ENCODE data around the gene FASLG. TPM values are rescaled to one million over a fixed set of nuclear protein-coding genes. Genes with fewer than 3 reads are reported as not detected.
"Not testable (repeated sequence)": the region's sequence is repeated elsewhere in the genome, so short reads cannot be mapped to it uniquely, and the experiment has no call there.

The FASLG gene
- total RNA-seq, 2 experiments from 2014 or later: 6.2 to 6.5 TPM

DNA sequence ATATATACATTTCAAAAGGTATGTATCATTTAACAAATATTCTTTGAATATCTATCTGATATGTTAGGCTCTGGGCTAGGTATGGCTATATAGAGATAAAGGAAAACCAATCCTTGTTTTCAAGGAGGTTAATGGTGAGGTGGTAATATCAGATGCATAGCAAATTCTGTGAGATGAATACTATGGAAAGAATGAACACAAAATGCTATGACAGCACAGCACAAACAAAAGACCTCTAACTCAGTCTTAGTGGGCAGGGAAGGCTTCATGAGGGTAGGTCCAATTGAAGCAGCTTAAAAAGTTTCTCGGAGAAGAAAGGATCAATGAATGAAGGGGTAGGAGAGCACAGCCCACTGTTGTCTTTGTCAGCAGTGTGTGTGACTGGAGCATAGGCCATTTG, 27.2 kb downstream of the FASLG start:
- H3K9me3 Mint-ChIP-seq (ENCODE audit: insufficient read depth): peaks cover 13% of the 10 kb centered on the region
- CTCF ChIA-PET: interaction anchor here (1.3 kb wide), 1 partner anchor 11 kb away, joined by 6 read pairs; no protein-coding TSS in a partner anchor
- no peak overlapping the region for H3K4me3 Mint-ChIP-seq

DNA sequence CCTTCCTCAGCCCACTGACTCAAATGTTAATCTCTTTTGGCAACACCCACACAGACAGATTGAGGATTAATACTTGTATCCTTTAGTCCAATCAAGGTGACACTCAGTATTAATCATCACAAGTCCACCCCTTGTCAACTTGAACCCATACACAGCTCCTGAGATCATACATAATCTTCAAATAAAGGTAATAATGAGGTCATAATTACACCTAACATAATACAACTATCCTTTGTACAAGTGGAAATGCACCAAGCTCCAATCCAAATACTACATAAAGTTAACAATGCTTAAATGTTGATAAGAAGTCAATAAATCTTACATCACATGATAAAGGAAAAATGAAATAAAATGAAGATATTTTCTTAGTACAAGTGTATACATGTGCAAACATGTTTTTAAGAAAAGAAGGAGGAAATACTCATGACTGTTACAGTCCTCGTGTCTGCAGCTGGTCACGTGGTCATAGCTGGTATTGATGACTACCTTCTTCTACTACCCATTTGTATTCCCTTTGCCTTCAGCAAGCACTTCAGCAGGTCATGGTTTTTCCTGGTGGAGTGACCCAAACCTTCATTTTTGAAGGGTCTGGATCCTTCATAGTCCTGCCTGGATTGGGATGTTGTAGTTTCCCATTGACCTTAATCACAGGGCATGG, 29.7 kb downstream of the FASLG start:
- peaks cover 29% of the 10 kb centered on the region for H3K36me3 Mint-ChIP-seq (ENCODE audit: low read depth)
- ATAC-seq, POLR2A ChIA-PET: not testable (repeated sequence)

More for the DNA sequence above, 27.2 kb downstream of the FASLG start:
- Mint-ChIP-seq H3K36me3 (ENCODE audit: low read depth) (peaks cover 21% of the 10 kb centered on the region), H3K27me3 (ENCODE audit: low read depth) (no peaks in the 10 kb centered on the region), H3K4me1 (ENCODE audit: low read depth) (peaks cover 8% of the 10 kb centered on the region), H3K27ac (no peak overlapping the region)
- DNase-seq (no peak), ATAC-seq (no peak)
- POLR2A ChIA-PET: no interaction called here

DNA sequence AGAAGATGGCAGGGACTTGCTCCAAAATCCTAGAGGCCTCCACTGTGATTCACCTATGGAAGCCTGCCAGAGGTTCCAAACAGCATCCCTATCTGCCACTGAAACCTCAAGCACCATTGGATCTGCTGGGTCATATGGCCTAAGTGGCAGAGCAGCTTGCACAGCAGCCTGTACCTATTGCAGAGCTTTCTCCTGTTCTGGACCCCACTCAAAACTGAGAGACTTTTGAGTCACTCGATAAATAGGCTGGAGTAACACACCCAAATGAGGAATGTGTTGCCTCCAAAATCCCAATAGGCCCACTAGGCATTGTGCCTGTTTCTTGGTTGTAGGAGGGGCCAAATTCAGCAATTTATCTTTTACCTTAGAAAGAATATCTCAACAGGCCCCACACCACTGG, 32.0 kb downstream of the FASLG start:
- ATAC-seq; H3K4me1 Mint-ChIP-seq (ENCODE audit: low read depth); POLR2A ChIA-PET; DNase-seq; H3K27me3 Mint-ChIP-seq (ENCODE audit: low read depth); H3K27ac Mint-ChIP-seq; H3K4me3 Mint-ChIP-seq: not testable (repeated sequence)
- CTCF ChIA-PET: interaction anchor here (1.0 kb wide), 1 partner anchor 11 kb away, joined by 3 read pairs; no protein-coding TSS in a partner anchor
- Mint-ChIP-seq H3K36me3 (ENCODE audit: low read depth) (peaks cover 30% of the 10 kb centered on the region), H3K9me3 (ENCODE audit: insufficient read depth) (peaks cover 17% of the 10 kb centered on the region)

More for the DNA sequence above, 29.7 kb downstream of the FASLG start:
- not testable (repeated sequence) for H3K27me3 Mint-ChIP-seq (ENCODE audit: low read depth); DNase-seq; H3K27ac Mint-ChIP-seq; H3K4me1 Mint-ChIP-seq (ENCODE audit: low read depth); H3K4me3 Mint-ChIP-seq
- H3K9me3 Mint-ChIP-seq (ENCODE audit: insufficient read depth): peaks cover 17% of the 10 kb centered on the region
- CTCF ChIA-PET: interaction anchor here (1.2 kb wide), 1 partner anchor 13 kb away, joined by 3 read pairs; no protein-coding TSS in a partner anchor

DNA sequence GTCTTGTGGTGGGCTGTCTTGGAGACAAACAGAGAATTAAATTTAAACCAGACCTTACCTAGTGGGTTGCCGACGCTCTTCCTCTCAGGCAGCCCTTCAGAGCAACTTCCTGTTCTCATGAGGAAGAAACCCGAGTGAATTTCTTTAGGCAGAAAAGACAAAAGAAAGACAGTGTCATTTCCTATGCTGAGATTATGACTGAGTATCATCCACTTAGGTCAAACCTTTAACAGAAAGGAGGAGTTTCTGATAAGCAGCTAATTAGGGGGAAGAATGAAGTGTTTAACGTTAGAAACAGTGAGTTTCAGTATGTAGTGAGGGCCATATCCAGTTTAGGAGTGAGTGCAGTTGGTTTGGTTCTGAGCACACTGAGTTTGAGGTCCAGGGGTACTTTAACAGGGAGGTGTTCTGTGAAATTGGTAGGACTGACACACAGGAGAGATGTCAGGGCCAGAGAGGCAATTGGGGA, 38.7 kb downstream of the FASLG start:
- peak; percentile 28 for ATAC-seq
- H3K9me3 Mint-ChIP-seq (ENCODE audit: insufficient read depth): peaks cover 10% of the 10 kb centered on the region
- no peaks in the 10 kb centered on the region for H3K27me3 Mint-ChIP-seq (ENCODE audit: low read depth)

DNA sequence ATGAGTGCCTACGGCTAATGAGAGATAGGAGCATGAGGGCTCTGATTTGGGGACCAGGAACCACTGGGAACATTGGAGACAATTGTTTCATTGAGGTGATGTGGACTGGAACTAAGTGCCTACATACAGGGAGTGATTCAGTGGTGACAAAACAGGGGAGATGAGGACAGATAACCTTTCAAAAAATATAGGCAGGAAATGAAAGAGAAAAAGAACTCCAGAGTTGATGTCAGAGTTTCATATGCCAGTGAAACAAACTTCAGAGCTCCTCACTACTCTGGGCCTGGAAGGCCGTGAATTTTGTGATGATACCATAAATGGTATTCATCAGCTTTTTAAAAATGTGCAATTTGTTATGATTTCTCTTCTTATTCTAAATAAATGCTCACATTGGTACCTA, 39.3 kb downstream of the FASLG start:
- CTCF ChIA-PET: interaction anchor here (0.7 kb wide), 1 partner anchor 22 kb away, joined by 3 read pairs; no protein-coding TSS in a partner anchor
- Mint-ChIP-seq H3K27me3 (ENCODE audit: low read depth) (no peaks in the 10 kb centered on the region), H3K4me3 (peak overlapping the region; percentile 55), H3K27ac (peak overlapping the region; percentile 96), H3K9me3 (ENCODE audit: insufficient read depth) (peaks cover 4% of the 10 kb centered on the region), H3K4me1 (ENCODE audit: low read depth) (no peaks in the 10 kb centered on the region), H3K36me3 (ENCODE audit: low read depth) (peaks cover 14% of the 10 kb centered on the region)
- POLR2A ChIA-PET: interaction anchor here (0.6 to 1.1 kb wide), 2 partner anchors 23 to 34 kb away, joined by 3 to 4 read pairs; no protein-coding TSS in a partner anchor
- DNase-seq (no peak), ATAC-seq (peak; percentile 25)

More for the DNA sequence above, 38.7 kb downstream of the FASLG start:
- H3K4me1 Mint-ChIP-seq (ENCODE audit: low read depth): no peaks in the 10 kb centered on the region
- ChIA-PET CTCF (interaction anchor here (0.7 to 1.4 kb wide), 2 partner anchors 15 to 22 kb away, joined by 3 to 4 read pairs; no protein-coding TSS in a partner anchor), POLR2A (interaction anchor here (1.1 kb wide), 1 partner anchor 22 kb away, joined by 4 read pairs; no protein-coding TSS in a partner anchor)
- DNase-seq: no peak
- H3K27ac Mint-ChIP-seq: peak overlapping the region; percentile 96
- peak overlapping the region; percentile 55 for H3K4me3 Mint-ChIP-seq
- peaks cover 20% of the 10 kb centered on the region for H3K36me3 Mint-ChIP-seq (ENCODE audit: low read depth)

DNA sequence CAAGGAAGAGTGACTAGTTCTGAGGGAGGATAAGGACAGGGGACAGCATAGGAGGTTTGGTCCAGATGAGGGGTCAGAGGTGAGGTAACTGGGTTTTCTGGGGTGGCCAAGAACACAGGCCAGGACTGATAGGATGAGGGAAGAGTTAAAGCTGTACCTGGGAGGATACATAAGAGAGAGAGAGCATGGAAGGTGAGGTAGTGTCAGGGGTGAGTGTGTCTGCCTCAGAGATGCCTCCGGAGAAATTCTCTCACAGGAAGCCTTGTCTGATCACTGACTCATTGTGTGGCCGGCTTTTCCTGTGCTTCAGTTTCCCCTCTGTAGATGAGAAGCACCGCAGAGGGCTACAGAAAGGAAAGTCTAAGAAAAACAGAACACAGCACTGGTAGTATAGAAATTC, 40.2 kb downstream of the FASLG start:
- Mint-ChIP-seq H3K4me1 (ENCODE audit: low read depth) (no peaks in the 10 kb centered on the region), H3K27me3 (ENCODE audit: low read depth) (no peaks in the 10 kb centered on the region), H3K9me3 (ENCODE audit: insufficient read depth) (no peaks in the 10 kb centered on the region), H3K27ac (peak overlapping the region; percentile 96), H3K4me3 (peak overlapping the region; percentile 55), H3K36me3 (ENCODE audit: low read depth) (peaks cover 10% of the 10 kb centered on the region)
- CTCF ChIA-PET: interaction anchor here (0.9 to 2.1 kb wide), 8 partner anchors 15 to 89 kb away, joined by 3 to 10 read pairs (median 6); no protein-coding TSS in a partner anchor
- ATAC-seq (peak; percentile 85), DNase-seq (peak; percentile 86)
- POLR2A ChIA-PET: interaction anchor here (0.6 to 1.6 kb wide), 4 partner anchors 10 to 60 kb away, joined by 3 to 6 read pairs (median 5); no protein-coding TSS in a partner anchor

DNA sequence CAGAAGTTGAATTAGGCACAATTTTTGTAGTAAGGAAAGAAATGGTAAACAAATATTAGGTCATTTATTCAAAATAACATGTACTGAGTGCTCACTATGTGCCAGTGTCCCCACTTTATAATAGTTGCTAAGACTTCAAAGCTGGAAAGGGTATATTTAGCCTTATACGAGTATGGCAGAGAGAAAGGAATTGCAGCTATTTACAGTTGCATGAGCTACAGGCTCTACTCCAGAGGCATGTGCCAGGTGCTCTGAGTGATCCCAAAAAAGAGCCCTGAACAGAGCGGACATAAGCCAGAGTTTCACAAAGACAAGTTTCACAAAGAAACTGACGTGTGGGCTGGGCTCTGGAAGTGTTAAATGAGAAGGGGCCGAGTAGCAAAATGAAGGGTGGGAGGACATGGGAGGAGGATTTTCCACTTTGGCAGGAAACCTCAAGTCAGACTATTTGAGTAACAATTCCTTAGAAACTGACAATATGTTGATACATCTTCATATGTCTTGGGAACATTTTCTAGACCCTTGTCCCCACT, 40.9 kb downstream of the FASLG start:
- Mint-ChIP-seq H3K36me3 (ENCODE audit: low read depth) (peaks cover 10% of the 10 kb centered on the region), H3K4me3 (peak overlapping the region; percentile 55), H3K27ac (peak overlapping the region; percentile 96), H3K4me1 (ENCODE audit: low read depth) (no peaks in the 10 kb centered on the region), H3K27me3 (ENCODE audit: low read depth) (no peaks in the 10 kb centered on the region), H3K9me3 (ENCODE audit: insufficient read depth) (no peaks in the 10 kb centered on the region)
- CTCF ChIA-PET: interaction anchor here (0.6 to 2.1 kb wide), 9 partner anchors 14 to 89 kb away, joined by 3 to 10 read pairs (median 5); no protein-coding TSS in a partner anchor
- ATAC-seq (peak; percentile 0), DNase-seq (no peak)
- POLR2A ChIA-PET: interaction anchor here (0.6 to 1.6 kb wide), 4 partner anchors 9 to 60 kb away, joined by 3 to 6 read pairs (median 5); no protein-coding TSS in a partner anchor

DNA sequence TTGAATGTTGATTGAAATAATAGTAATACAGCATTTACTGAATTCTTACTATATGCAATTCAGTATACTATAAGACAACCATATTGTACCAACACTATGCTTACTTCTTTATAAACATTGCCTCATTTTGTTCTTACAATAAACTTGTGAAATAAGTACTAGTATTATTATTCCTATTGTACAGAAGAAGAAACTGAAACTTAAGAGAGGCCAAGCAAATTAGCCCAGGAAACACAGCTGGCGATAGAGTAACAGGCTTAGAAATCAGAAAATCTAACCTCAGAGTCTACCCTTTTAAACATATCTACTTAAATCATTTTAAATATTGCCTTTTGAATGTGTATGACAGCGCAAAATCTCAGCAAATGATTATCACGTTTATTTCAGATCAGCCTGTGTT, 41.7 kb downstream of the FASLG start:
- H3K4me3 Mint-ChIP-seq: no peak overlapping the region
- H3K36me3 Mint-ChIP-seq (ENCODE audit: low read depth): peaks cover 5% of the 10 kb centered on the region
- no peaks in the 10 kb centered on the region for H3K9me3 Mint-ChIP-seq (ENCODE audit: insufficient read depth)
- H3K4me1 Mint-ChIP-seq (ENCODE audit: low read depth): peaks cover under 1% of the 10 kb centered on the region
- no peak for ATAC-seq
- no peak for DNase-seq
- ChIA-PET POLR2A (no interaction called here), CTCF (interaction anchor here (0.7 to 2.1 kb wide), 3 partner anchors 13 to 257 kb away, joined by 3 to 10 read pairs (median 7); partner anchors contain the start of gene PIGC)
- H3K27ac Mint-ChIP-seq: no peak overlapping the region
- no peaks in the 10 kb centered on the region for H3K27me3 Mint-ChIP-seq (ENCODE audit: low read depth)

DNA sequence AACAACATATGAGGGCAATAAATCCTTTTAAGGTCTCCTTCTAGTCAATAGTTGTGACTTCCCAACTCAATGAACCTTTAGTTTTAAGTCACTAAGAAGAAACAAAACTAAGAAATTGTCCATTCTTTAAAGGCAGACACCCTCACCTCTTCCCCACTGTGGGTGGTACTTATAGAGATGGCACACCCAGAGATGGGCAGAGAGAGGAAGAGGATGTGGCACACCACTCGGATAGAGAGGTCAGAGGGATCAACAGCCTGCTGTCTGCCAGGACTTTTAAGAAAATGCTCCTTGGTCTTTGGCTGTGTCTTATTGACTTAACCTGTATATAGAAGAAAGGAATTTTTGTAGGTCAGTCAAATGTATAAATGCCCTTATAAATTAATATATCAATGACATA, 45.1 kb downstream of the FASLG start:
- CTCF ChIA-PET: interaction anchor here (1.5 to 2.9 kb wide), 2 partner anchors 15 to 43 kb away, joined by 4 to 19 read pairs; no protein-coding TSS in a partner anchor
- POLR2A ChIA-PET: interaction anchor here (1.6 kb wide), 1 partner anchor 16 kb away, joined by 3 read pairs; no protein-coding TSS in a partner anchor
- Mint-ChIP-seq H3K36me3 (ENCODE audit: low read depth) (peaks cover 4% of the 10 kb centered on the region), H3K4me1 (ENCODE audit: low read depth) (peaks cover 35% of the 10 kb centered on the region), H3K9me3 (ENCODE audit: insufficient read depth) (no peaks in the 10 kb centered on the region), H3K27ac (no peak overlapping the region), H3K27me3 (ENCODE audit: low read depth) (no peaks in the 10 kb centered on the region), H3K4me3 (peak overlapping the region; percentile 54)
- DNase-seq (peak; percentile 56), ATAC-seq (peak; percentile 18)

DNA sequence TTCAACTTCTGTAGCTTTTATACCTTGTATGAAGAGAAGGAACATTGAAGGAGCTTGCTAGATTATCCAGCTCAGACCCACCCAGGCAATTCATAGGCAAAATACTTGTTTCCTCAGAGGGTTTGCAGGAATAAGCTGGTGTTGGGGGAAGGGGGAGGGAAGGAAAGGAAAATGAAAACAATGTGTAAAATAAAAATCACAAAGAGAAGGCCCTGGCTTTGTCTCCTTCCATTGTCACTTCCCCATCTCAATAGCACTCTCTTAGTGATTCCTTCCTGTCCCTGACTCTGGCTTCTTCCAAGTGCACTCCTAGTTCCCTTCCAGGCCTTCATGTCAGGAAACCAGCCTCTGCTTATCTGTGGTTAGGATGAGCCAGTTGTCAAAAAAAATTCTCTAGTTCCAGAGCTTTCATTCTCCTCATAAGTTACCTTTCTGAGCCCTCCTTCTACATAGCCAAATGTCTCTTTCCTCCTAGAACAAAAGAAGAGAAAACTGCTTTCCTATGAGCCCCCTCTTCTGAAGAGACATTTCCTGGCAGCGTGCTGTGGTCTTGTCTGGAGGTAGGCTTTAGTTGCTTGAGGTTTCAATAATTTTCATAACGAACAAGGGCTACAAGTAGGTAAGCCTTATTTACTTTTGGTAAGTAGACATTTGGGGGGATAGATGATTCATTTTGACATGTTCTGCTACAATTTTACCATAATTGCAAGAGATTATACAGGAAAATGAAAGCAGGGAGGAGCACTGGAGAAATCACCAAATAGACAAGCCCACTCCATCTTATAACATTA, 45.7 kb downstream of the FASLG start:
- Mint-ChIP-seq H3K9me3 (ENCODE audit: insufficient read depth) (no peaks in the 10 kb centered on the region), H3K36me3 (ENCODE audit: low read depth) (peaks cover 4% of the 10 kb centered on the region), H3K4me1 (ENCODE audit: low read depth) (peaks cover 42% of the 10 kb centered on the region), H3K4me3 (peak overlapping the region; percentile 54), H3K27ac (no peak overlapping the region), H3K27me3 (ENCODE audit: low read depth) (peaks cover 2% of the 10 kb centered on the region)
- ChIA-PET POLR2A (interaction anchor here (1.6 kb wide), 1 partner anchor 15 kb away, joined by 3 read pairs; no protein-coding TSS in a partner anchor), CTCF (interaction anchor here (1.0 to 2.9 kb wide), 3 partner anchors 14 to 95 kb away, joined by 4 to 19 read pairs (median 5); no protein-coding TSS in a partner anchor)
- ATAC-seq (peak; percentile 10), DNase-seq (peak; percentile 35)

DNA sequence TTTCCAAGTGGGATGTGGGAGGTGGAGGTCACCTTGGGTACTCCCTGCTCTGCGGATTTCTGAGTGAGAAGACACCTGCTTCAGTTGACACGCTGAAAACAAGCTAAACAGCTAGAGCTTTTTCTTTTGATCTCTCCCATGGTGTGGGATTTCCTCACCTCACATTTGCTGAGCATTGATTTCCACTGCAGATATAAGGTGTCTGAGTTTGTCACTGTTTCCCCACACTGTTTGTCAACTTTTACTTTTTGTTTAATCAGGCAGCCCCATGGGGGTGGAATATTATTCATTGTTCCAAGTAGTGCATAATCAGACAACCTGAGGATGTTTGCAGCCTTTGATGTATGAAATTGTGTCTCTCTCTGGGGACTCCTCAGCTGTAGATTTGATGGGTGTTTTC, 49.5 kb downstream of the FASLG start:
- ChIA-PET POLR2A (interaction anchor here (0.7 to 1.3 kb wide), 3 partner anchors 9 to 176 kb away, joined by 3 to 4 read pairs (median 3); partner anchors contain the start of gene SUCO), CTCF (interaction anchor here (0.9 to 2.2 kb wide), 15 partner anchors 10 to 266 kb away, joined by 3 to 25 read pairs (median 4); partner anchors contain the start of gene FASLG)
- DNase-seq (peak; percentile 61), ATAC-seq (peak; percentile 81)
- H3K4me3 Mint-ChIP-seq: peak overlapping the region; percentile 43
- peaks cover 2% of the 10 kb centered on the region for H3K27me3 Mint-ChIP-seq (ENCODE audit: low read depth)
- H3K27ac Mint-ChIP-seq: peak overlapping the region; percentile 65
- peaks cover 4% of the 10 kb centered on the region for H3K36me3 Mint-ChIP-seq (ENCODE audit: low read depth)
- no peaks in the 10 kb centered on the region for H3K9me3 Mint-ChIP-seq (ENCODE audit: insufficient read depth)
- H3K4me1 Mint-ChIP-seq (ENCODE audit: low read depth): peaks cover 52% of the 10 kb centered on the region

Measured in activated CD8-positive, alpha-beta T cell treated with anti-CD3 and anti-CD28 coated beads, Interleukin-2, amount 10 ng/mL, durations not matched to agents 7 days and 5 days (primary cell).